Endothelial cell of umbilical vein (primary cell): ENCODE data around the gene MPL. TPM values are rescaled to one million over a fixed set of nuclear protein-coding genes. Genes with fewer than 3 reads are reported as not detected.

Experiments used
- BruUV-seq: library from RNA; stranded (reverse); fragments of 400-500 nt; replicated peaks from 2 replicates; lab custom pipeline; 2021; lab: Mats Ljungman, UMichigan
- CTCF ChIA-PET: fragments of 300-600, 350-600 bp; sonication (Branson Sonifier 250); formaldehyde crosslinking; loops from one replicate; lab custom pipeline; 2021; ENCODE audit warnings: antibody characterized with exemption, inconsistent platforms; lab: Charles Lee
- POLR2A ChIA-PET: fragments of 300-600, 350-600 bp; sonication (Branson Sonifier 250); formaldehyde crosslinking; loops from one replicate; lab custom pipeline; 2021; ENCODE audit warnings: antibody characterized with exemption, inconsistent platforms; lab: Charles Lee
- DNase-seq: peaks from one replicate; pipeline ENCODE4 v3.0.0-alpha.2; 2011; ENCODE audit warnings: low read depth, low spot score
- FAIRE-seq: peaks from 2 replicates; lab custom pipeline; 2011; peaks lifted over from hg19 to GRCh38; lab: Jason Lieb, UNC
- H2AFZ ChIP-seq: 2 replicates; pipeline ENCODE4 v1.6.0; 2012; ENCODE audit warnings: low read depth, low read length, control low read depth, inconsistent platforms
- H3K27ac ChIP-seq: 2 replicates; pipeline ENCODE4 v1.5.1; 2011; ENCODE audit warnings: low read depth, mild to moderate bottlenecking, control low read depth, low read length, moderate library complexity; ENCODE audit not compliant: insufficient read depth
- H3K27me3 ChIP-seq, 2 experiments: 2 replicates each; pipeline versions ENCODE4 v1.6.0 to v1.6.1; 2011; ENCODE audit warnings: low read length in 2 of 2, mixed read lengths in 1 of 2; ENCODE audit not compliant: control insufficient read depth in 2 of 2, insufficient read depth in 2 of 2
- H3K36me3 ChIP-seq, 2 experiments: 2 replicates in 1 of 2; 3 replicates in 1 of 2; pipeline ENCODE4 v1.5.1; 2011; ENCODE audit warnings: low read length in 2 of 2, mild to moderate bottlenecking in 1 of 2, moderate library complexity in 1 of 2; ENCODE audit not compliant: control insufficient read depth in 2 of 2, insufficient read depth in 2 of 2; ENCODE audit errors: extremely low read depth in 1 of 2
- H3K4me1 ChIP-seq: 3 replicates; pipeline ENCODE4 v1.5.1; 2011; ENCODE audit warnings: mild to moderate bottlenecking, low read length; ENCODE audit not compliant: control insufficient read depth, insufficient read depth; ENCODE audit errors: extremely low read depth
- H3K4me2 ChIP-seq: 2 replicates; pipeline ENCODE4 v1.6.1; 2011; ENCODE audit warnings: low read length, control low read depth, mixed read lengths; ENCODE audit not compliant: insufficient read depth
- H3K4me3 ChIP-seq, 3 experiments: fragments of 200-600 bp in 1 of 3; sonication (generic), shearing (Covaris generic) in 1 of 3; replicated peaks in 1 of 3; 2 replicates each; pipeline ENCODE4 v1.5.1; 2011 to 2016; ENCODE audit warnings: control low read depth in 3 of 3, low read length in 3 of 3, mild to moderate bottlenecking in 2 of 3, inconsistent platforms in 1 of 3, low read depth in 1 of 3, moderate library complexity in 1 of 3; ENCODE audit not compliant: insufficient read depth in 1 of 3
- H3K79me2 ChIP-seq: 2 replicates; pipeline ENCODE4 v1.6.0; 2012; ENCODE audit warnings: low read length, inconsistent platforms; ENCODE audit not compliant: control insufficient read depth, insufficient read depth
- H3K9ac ChIP-seq: replicated peaks from 2 replicates; pipeline ENCODE3; 2011; ENCODE audit warnings: low read length, control low read depth; ENCODE audit not compliant: insufficient read depth; ENCODE audit errors: extremely low read depth
- H3K9me1 ChIP-seq: replicated peaks from 3 replicates; pipeline ENCODE4 v1.6.0; 2011; ENCODE audit warnings: mild to moderate bottlenecking, low read length; ENCODE audit not compliant: control insufficient read depth, insufficient read depth; ENCODE audit errors: extremely low read depth
- H3K9me3 ChIP-seq: replicated peaks from 2 replicates; pipeline ENCODE4 v1.5.1; 2012; ENCODE audit warnings: low read length, inconsistent platforms; ENCODE audit not compliant: control insufficient read depth, insufficient read depth
- H4K20me1 ChIP-seq: replicated peaks from 2 replicates; pipeline ENCODE3; 2011; ENCODE audit warnings: mild to moderate bottlenecking, low read length; ENCODE audit not compliant: control insufficient read depth, insufficient read depth; ENCODE audit errors: extremely low read depth
- CTCF ChIP-seq, 2 donors: IDR thresholded peaks; 1 replicate in 1 of 2; 2 replicates in 1 of 2; pipeline ENCODE4 v1.5.1; 2011; ENCODE audit warnings: low read length in 2 of 2, mild to moderate bottlenecking in 2 of 2, moderate library complexity in 2 of 2, control low read depth in 1 of 2, inconsistent platforms in 1 of 2, low read depth in 1 of 2; ENCODE audit not compliant: insufficient read depth in 1 of 2; ENCODE audit errors: extremely low read depth in 1 of 2
- EZH2 ChIP-seq: IDR thresholded peaks from 2 replicates; pipeline ENCODE4 v1.6.1; 2012; ENCODE audit warnings: borderline replicate concordance, low read depth, mild to moderate bottlenecking, moderate library complexity, low read length, inconsistent platforms; ENCODE audit not compliant: severe bottlenecking
- FOS ChIP-seq: IDR thresholded peaks from 2 replicates; pipeline ENCODE4 v1.6.1; 2011; ENCODE audit warnings: mild to moderate bottlenecking, low read length, moderate library complexity, borderline replicate concordance; ENCODE audit not compliant: insufficient read depth
- GATA2 ChIP-seq: IDR thresholded peaks from 2 replicates; pipeline ENCODE4 v1.7.0; 2011; ENCODE audit warnings: low read depth, mild to moderate bottlenecking, moderate library complexity, mixed read lengths, low read length; ENCODE audit not compliant: insufficient read length, insufficient read depth
- JUN ChIP-seq: IDR thresholded peaks from 2 replicates; pipeline ENCODE4 v1.6.1; 2011; ENCODE audit warnings: borderline replicate concordance, low read depth; ENCODE audit not compliant: insufficient read length, insufficient read depth
- MAX ChIP-seq: IDR thresholded peaks from 2 replicates; pipeline ENCODE4 v1.6.1; 2011; ENCODE audit not compliant: insufficient read depth, insufficient read length
- MYC ChIP-seq: IDR thresholded peaks from one replicate; pipeline ENCODE4 v1.6.1; 2011; ENCODE audit warnings: mild to moderate bottlenecking, low read depth, low read length
- POLR2A ChIP-seq: IDR thresholded peaks from 2 replicates; pipeline ENCODE4 v1.6.1; 2012; ENCODE audit warnings: low read depth, mild to moderate bottlenecking, control low read depth, low read length
- POLR2AphosphoS5 ChIP-seq: IDR thresholded peaks from 2 replicates; pipeline ENCODE4 v1.6.1; 2012; ENCODE audit warnings: low read depth, mild to moderate bottlenecking, control low read depth, low read length, moderate library complexity; ENCODE audit not compliant: insufficient read depth
- dilution Hi-C: fragments of 300-500 bp; cut with MboI; formaldehyde crosslinking; loops from one replicate; pipeline ENCODE4 v1.15.0; 2019; ENCODE audit warnings: low sequenced_read_pairs; ENCODE audit not compliant: extremely low pct_ligation_motif_present
- intact Hi-C: fragments of 100-400 bp; cut with micrococcal nuclease; formaldehyde crosslinking; loops from one replicate; pipeline ENCODE4 v1.10.0; 2022
- polyA plus RNA-seq, 4 experiments: library from polyadenylated mRNA; depleted of rRNA in 3 of 4; stranded (reverse) in 3 of 4; unstranded in 1 of 4; fragments of >200 nt; gene quantifications; 2 replicates each; pipeline versions ENCODE4 v1.2.1 to v1.2.3, GENCODE V29; 2011 to 2012; ENCODE audit warnings: missing spikeins in 1 of 4
- total RNA-seq: library from RNA; stranded (reverse); gene quantifications from 2 replicates; pipeline ENCODE4 v1.2.3, GENCODE V29; 2021

Gene MPL
- total and polyA plus RNA-seq, 2 donors (not counting 3 experiments of a cell fraction or from before 2014, with no cell fraction given), result 0.14 to 0.24 TPM

GRCh38 chr1:43365678-43366077 is 28.1 kb downstream of the MPL start:
- ChIA-PET CTCF (interaction anchor here (1.1 kb wide), 1 partner anchor 48 kb away, joined by 8 read pairs; no protein-coding TSS in a partner anchor), POLR2A (no interaction called here)
- no peak for DNase-seq
- peaks cover 13 to 21% of the 10 kb centered on the region in 2 experiments for H3K36me3 ChIP-seq
- no peak for FAIRE-seq
- no peak overlapping the region for H2AFZ ChIP-seq
- H4K20me1 ChIP-seq, result no peaks in the 10 kb centered on the region
- no peak overlapping the region for H3K9ac ChIP-seq
- no peak for TF ChIP-seq CTCF (IDR thresholded peaks at IDR 0.05; ENCODE audit: extremely low read depth in 1 of 2, insufficient read depth in 1 of 2, low read depth in 1 of 2, low read length in 2 of 2)
- peak; percentile 61 for TF ChIP-seq POLR2A
- no peak overlapping the region for H3K4me3 ChIP-seq
- no TSS peak for BruUV-seq
- H3K9me1 ChIP-seq, result no peaks in the 10 kb centered on the region
- intact Hi-C loops, result loop anchor here (5.0 kb wide), 1 partner anchor 138 kb away; no protein-coding TSS in a partner anchor
- H3K4me2 ChIP-seq, result peak overlapping the region; percentile 1
- H3K4me1 ChIP-seq, result peaks cover 33% of the 10 kb centered on the region
- dilution Hi-C loops, result no loop called here
- H3K27ac ChIP-seq, result no peak overlapping the region
- no peaks in the 10 kb centered on the region for H3K27me3 ChIP-seq
- H3K79me2 ChIP-seq, result peaks cover 62% of the 10 kb centered on the region
- H3K9me3 ChIP-seq, result no peaks in the 10 kb centered on the region

GRCh38 chr1:43366179-43366578 is 28.6 kb downstream of the MPL start:
- Histone ChIP-seq H3K36me3 (peaks cover 13 to 19% of the 10 kb centered on the region in 2 experiments), H3K4me3 (no peak overlapping the region), H3K4me2 (peak overlapping the region; percentile 61), H3K9me3 (no peaks in the 10 kb centered on the region), H3K9me1 (no peaks in the 10 kb centered on the region), H3K9ac (no peak overlapping the region), H3K79me2 (peaks cover 57% of the 10 kb centered on the region), H2AFZ (no peak overlapping the region), H3K27ac (no peak overlapping the region), H3K27me3 (no peaks in the 10 kb centered on the region), H4K20me1 (no peaks in the 10 kb centered on the region), H3K4me1 (peaks cover 28% of the 10 kb centered on the region)
- intact Hi-C loops, result loop anchor here (5.0 kb wide), 1 partner anchor 139 kb away; no protein-coding TSS in a partner anchor
- no TSS peak for BruUV-seq
- ChIA-PET CTCF (interaction anchor here (1.1 kb wide), 1 partner anchor 48 kb away, joined by 8 read pairs; no protein-coding TSS in a partner anchor), POLR2A (no interaction called here)
- dilution Hi-C loops, result no loop called here
- TF ChIP-seq MAX (no peak), JUN (no peak), EZH2 (no peak), POLR2AphosphoS5 (no peak), POLR2A (no peak), GATA2 (no peak), CTCF (IDR thresholded peaks at IDR 0.05; ENCODE audit: extremely low read depth in 1 of 2, insufficient read depth in 1 of 2, low read depth in 1 of 2, low read length in 2 of 2) (no peak), MYC (no peak), FOS (no peak)
- FAIRE-seq (no peak), DNase-seq (no peak)
